PC-3 (cell line): ENCODE data around the gene PRTN3. TPM values are rescaled to one million over a fixed set of nuclear protein-coding genes. Genes with fewer than 3 reads are reported as not detected.
"Not testable (repeated sequence)": the region's sequence is repeated elsewhere in the genome, so short reads cannot be mapped to it uniquely, and the experiment has no call there.

ENCODE experiments used
- ATAC-seq: fragments of 200-7000 bp; cut with Tn5 transposase; 2 replicates; pipeline ENCODE4 v1.9.1; 2020; ENCODE audit warnings: mild to moderate bottlenecking, moderate library complexity
- BruUV-seq: library from RNA; stranded (reverse); fragments of 400-500 nt; replicated peaks from 2 replicates; lab custom pipeline; 2021; lab: Mats Ljungman, UMichigan
- CTCF ChIA-PET: fragments of 300-600 bp; sonication (Branson Sonifier 250); formaldehyde crosslinking; loops from one replicate; lab custom pipeline; 2022; ENCODE audit warnings: antibody characterized with exemption; lab: Charles Lee
- POLR2A ChIA-PET: fragments of 300-600 bp; sonication (Branson Sonifier 250); formaldehyde crosslinking; loops from one replicate; lab custom pipeline; 2022; ENCODE audit warnings: antibody characterized with exemption; ENCODE audit not compliant: unreplicated experiment; lab: Charles Lee
- DNase-seq: peaks from one replicate; pipeline ENCODE4 v3.0.0-alpha.2; 2015
- H2AFZ ChIP-seq: fragments of 300-600 bp; sonication (generic); 2 replicates; pipeline ENCODE4 v1.6.0; 2016; ENCODE audit warnings: antibody characterized with exemption, low read length
- H3F3A ChIP-seq: fragments of 300-600 bp; sonication (generic); one replicate; pipeline ENCODE4 v1.6.0; 2017; ENCODE audit warnings: antibody characterized with exemption, low read length, control low read depth, mild to moderate bottlenecking; ENCODE audit not compliant: unreplicated experiment
- H3K27ac ChIP-seq: fragments of 300-600 bp; sonication (generic); 2 replicates; pipeline ENCODE4 v1.5.1; 2016; ENCODE audit warnings: mild to moderate bottlenecking, low read length
- H3K27me3 ChIP-seq: fragments of 300-600 bp; sonication (generic); 2 replicates; pipeline ENCODE4 v1.6.1; 2016; ENCODE audit warnings: low read length, mixed read lengths
- H3K36me3 ChIP-seq: fragments of 300-600 bp; sonication (generic); 2 replicates; pipeline ENCODE4 v1.6.1; 2016; ENCODE audit warnings: low read depth, mixed run types, low read length, mixed read lengths
- H3K4me1 ChIP-seq: fragments of 300-600 bp; sonication (generic); 2 replicates; pipeline ENCODE4 v1.5.1; 2016; ENCODE audit warnings: low read length; ENCODE audit not compliant: insufficient read depth
- H3K4me2 ChIP-seq: fragments of 300-600 bp; sonication (generic); 2 replicates; pipeline ENCODE4 v1.6.0; 2016; ENCODE audit warnings: low read length
- H3K4me3 ChIP-seq: fragments of 300-600 bp; sonication (generic); 2 replicates; pipeline ENCODE4 v1.5.1; 2016; ENCODE audit warnings: mild to moderate bottlenecking, low read length, mixed read lengths
- H3K79me2 ChIP-seq: fragments of 300-600 bp; sonication (generic); 2 replicates; pipeline ENCODE4 v1.6.1; 2017; ENCODE audit warnings: low read length, mixed read lengths
- H3K9ac ChIP-seq: fragments of 300-600 bp; sonication (generic); 2 replicates; pipeline ENCODE4 v1.6.0; 2016; ENCODE audit warnings: mild to moderate bottlenecking, low read length
- H3K9me2 ChIP-seq: fragments of 300-600 bp; sonication (generic); replicated peaks from 2 replicates; pipeline ENCODE4 v1.6.1; 2016; ENCODE audit warnings: mixed run types, low read length, mixed read lengths
- H3K9me3 ChIP-seq: fragments of 300-600 bp; sonication (generic); 2 replicates; pipeline ENCODE4 v1.6.1; 2016; ENCODE audit warnings: low read length, mixed read lengths
- H4K20me1 ChIP-seq: fragments of 300-600 bp; sonication (generic); 2 replicates; pipeline ENCODE4 v1.6.1; 2016; ENCODE audit warnings: low read length, mixed read lengths
- CTCF ChIP-seq: fragments of 300-600 bp; sonication (generic); conservative IDR thresholded peaks from 2 replicates; pipeline ENCODE4 v1.5.1; 2017; ENCODE audit warnings: antibody characterized with exemption, low read depth, mild to moderate bottlenecking, low read length
- EZH2 ChIP-seq: fragments of 300-600 bp; sonication (generic); IDR thresholded peaks from one replicate; pipeline ENCODE4 v1.6.1; 2017; ENCODE audit warnings: antibody characterized with exemption, mild to moderate bottlenecking, low read length; ENCODE audit not compliant: unreplicated experiment
- EZH2phosphoT487 ChIP-seq: fragments of 300-600 bp; sonication (generic); IDR thresholded peaks from 2 replicates; pipeline ENCODE4 v1.6.1; 2018; ENCODE audit warnings: mild to moderate bottlenecking, antibody characterized with exemption, low read length, borderline replicate concordance
- intact Hi-C: fragments of 100-400 bp; cut with micrococcal nuclease; formaldehyde crosslinking; loops from 2 replicates; pipeline ENCODE4 v1.9.0; 2023
- total RNA-seq: library from RNA; depleted of rRNA; stranded (reverse); fragments of >200 nt; gene quantifications from 2 replicates; pipeline ENCODE4 v1.2.3, GENCODE V29; 2014

Gene PRTN3
- total RNA-seq, 1 experiment from 2014 or later: 0.29 TPM

GRCh38 chr19:816500-816857, 24.3 kb upstream of the PRTN3 start:
- Histone ChIP-seq H3K9ac (no peak overlapping the region), H3K79me2 (no peaks in the 10 kb centered on the region), H3F3A (no peaks in the 10 kb centered on the region), H2AFZ (no peak overlapping the region), H3K27me3 (no peaks in the 10 kb centered on the region), H3K36me3 (no peaks in the 10 kb centered on the region; the same call in 1 of the 2 replicates), H3K9me3 (no peaks in the 10 kb centered on the region), H4K20me1 (0 out of 2 replicates have a peak, but pooled peaks cover 2% of the 10 kb centered on the region), H3K27ac (no peak overlapping the region), H3K4me2 (no peak overlapping the region), H3K4me3 (no peak overlapping the region), H3K9me2 (no peaks in the 10 kb centered on the region), H3K4me1 (no peaks in the 10 kb centered on the region)
- ATAC-seq: no peak
- TF ChIP-seq CTCF (no peak), EZH2phosphoT487 (no peak), EZH2 (no peak)
- DNase-seq: no peak
- CTCF ChIA-PET: no interaction called here
- POLR2A ChIA-PET: no interaction called here
- no TSS peak for BruUV-seq
- intact Hi-C loops: no loop called here

- H3K9me3 ChIP-seq, BruUV-seq, H3K36me3 ChIP-seq, H3K9me2 ChIP-seq, intact Hi-C loops, H4K20me1 ChIP-seq, CTCF ChIA-PET, H3K27ac ChIP-seq, H3K79me2 ChIP-seq, H3K27me3 ChIP-seq, H3F3A ChIP-seq, H3K4me2 ChIP-seq, H3K9ac ChIP-seq, DNase-seq, ATAC-seq, POLR2A ChIA-PET, H2AFZ ChIP-seq, H3K4me3 ChIP-seq, H3K4me1 ChIP-seq: not testable (repeated sequence)
Observed at GRCh38 chr19:820212-820611, 20.6 kb upstream of the PRTN3 start.

- H3K4me2 ChIP-seq: no peak overlapping the region
- intact Hi-C loops: no loop called here
- H2AFZ ChIP-seq: no peak overlapping the region
- no peaks in the 10 kb centered on the region for H4K20me1 ChIP-seq
- H3K36me3 ChIP-seq: no peaks in the 10 kb centered on the region
- ChIA-PET POLR2A (no interaction called here), CTCF (no interaction called here)
- H3F3A ChIP-seq: no peaks in the 10 kb centered on the region
- no peak for DNase-seq
- BruUV-seq: no TSS peak
- H3K9me2 ChIP-seq: no peaks in the 10 kb centered on the region
- no peak for ATAC-seq
- H3K27me3 ChIP-seq: no peaks in the 10 kb centered on the region
- no peak overlapping the region for H3K27ac ChIP-seq
- H3K4me1 ChIP-seq: no peaks in the 10 kb centered on the region
- H3K79me2 ChIP-seq: no peaks in the 10 kb centered on the region
- no peak overlapping the region for H3K9ac ChIP-seq
- TF ChIP-seq EZH2phosphoT487 (no peak), CTCF (no peak), EZH2 (no peak)
- H3K4me3 ChIP-seq: no peak overlapping the region
- H3K9me3 ChIP-seq: no peaks in the 10 kb centered on the region
Observed at GRCh38 chr19:821231-821824, 19.5 kb upstream of the PRTN3 start.
